NOMO-1 (cell line): ENCODE measurements around the gene GYPC.
"Not testable (repeated sequence)": the region's sequence is repeated elsewhere in the genome, so short reads cannot be mapped to it uniquely, and the experiment has no call there.

Experiments
- DNase-seq, 2 experiments: peaks; one replicate each; lab custom pipeline; 2025; ENCODE audit not compliant: unreplicated experiment in 2 of 2; lab: John Stamatoyannopoulos, UW

Gene GYPC

GRCh38 chr2:126665483-126665882 lies 9.5 kb downstream of the GYPC start:
- no peak for DNase-seq

GRCh38 chr2:126668254-126668653 lies 12.3 kb downstream of the GYPC start:
- DNase-seq = no peak

- no peak for DNase-seq
Observed at GRCh38 chr2:126669772-126670171, 13.8 kb downstream of the GYPC start.

DNA sequence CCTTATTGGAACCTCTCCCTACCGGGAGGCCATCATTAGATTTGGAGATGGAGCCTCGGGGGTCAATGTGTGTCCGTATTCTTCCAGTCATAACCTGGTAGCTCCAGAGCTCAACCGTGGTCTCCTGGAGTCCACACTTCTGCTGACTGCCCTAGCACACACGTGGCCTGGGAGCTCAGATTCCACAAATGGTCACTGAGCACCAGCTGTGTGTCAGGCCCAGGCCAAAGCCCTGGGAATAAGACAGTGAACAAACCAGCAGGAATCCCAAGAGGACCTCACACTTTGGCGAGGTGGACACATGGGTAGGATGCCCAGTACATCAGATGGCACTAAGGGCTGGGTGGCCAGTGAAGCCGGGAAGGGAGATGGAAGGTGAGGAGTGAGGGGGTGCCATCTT lies 15.5 kb downstream of the GYPC start:
- no peak for DNase-seq

GRCh38 chr2:126672980-126673605 lies 17.1 kb downstream of the GYPC start:
- no peak for DNase-seq

DNA sequence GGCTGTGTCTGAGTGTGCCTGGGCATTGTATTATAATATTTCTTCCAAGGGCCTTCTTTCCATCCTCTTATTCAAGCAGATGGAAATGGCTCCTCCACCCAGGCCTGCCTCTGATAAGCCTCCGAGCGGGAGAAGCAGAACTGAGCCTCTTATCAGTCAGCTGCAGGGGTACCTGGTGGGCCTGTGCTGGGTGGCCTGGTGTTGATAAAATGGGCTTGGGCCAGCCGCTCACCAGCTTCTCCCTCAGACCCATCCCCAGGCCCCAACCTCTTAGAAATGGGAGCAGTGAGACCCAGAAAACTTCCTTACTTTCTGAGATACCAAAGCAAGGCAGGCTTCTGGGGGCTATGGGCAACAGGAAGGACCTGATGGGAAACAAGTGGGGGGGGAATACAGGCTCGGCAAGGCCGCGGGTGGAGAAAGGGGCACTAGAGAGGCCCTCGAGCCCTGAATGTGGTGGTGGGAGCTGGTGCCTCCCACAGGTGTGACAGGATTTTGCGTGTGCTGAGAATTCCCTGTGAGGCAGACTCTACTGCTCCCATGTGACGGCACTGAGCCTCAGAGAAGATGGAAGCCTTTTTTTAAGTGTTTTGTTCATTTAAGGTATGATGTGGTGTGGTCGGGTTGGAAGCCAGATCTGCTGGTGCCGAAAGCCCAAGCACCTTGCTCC lies 18.3 kb downstream of the GYPC start:
- DNase-seq = no peak

- no peak for DNase-seq
Observed at GRCh38 chr2:126675637-126676036, 19.7 kb downstream of the GYPC start.

DNA sequence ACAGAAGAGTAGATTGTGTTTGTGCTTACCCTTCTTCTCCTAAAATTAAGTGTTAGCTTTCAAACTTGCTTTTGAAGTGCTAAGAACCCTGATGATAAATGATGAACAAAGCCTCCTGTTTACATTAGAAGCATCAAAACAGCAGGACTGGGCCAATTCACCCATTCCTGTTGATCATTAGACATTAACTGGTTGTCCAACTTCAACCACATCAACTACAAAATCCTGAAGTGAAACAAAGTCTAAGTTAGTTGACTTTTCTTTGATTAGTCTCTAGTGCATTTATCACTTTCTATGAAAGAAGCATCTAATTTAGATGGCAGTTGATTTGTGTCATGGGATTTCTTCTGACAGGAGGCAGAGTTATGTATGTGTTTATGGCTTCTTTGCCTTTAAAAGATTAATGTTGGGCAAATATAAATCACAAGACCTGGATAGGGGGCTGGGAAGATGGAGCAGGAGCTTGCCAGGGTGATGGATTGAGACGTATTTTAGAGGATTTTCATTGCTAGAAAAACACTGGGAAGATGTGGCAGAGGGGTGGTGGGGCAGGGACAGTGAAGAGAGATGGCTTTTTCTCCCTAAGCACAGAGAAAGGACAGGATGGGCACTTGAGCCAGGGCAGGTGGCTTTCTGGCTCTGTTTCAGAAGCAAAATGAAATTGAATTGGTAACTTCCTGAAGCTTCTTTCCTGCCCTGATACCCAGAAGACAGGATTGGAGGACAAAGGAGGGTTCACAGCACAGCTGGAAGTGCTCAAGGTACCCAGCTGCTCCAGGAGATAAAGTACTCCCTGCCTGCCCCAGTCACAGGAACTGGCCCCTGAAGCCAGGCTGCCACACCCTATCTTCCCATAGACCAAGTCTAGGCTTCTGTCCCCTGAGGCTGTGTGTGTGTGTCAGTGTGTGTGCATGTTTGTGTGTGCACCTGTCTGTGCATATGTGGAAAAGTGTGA lies 20.5 kb downstream of the GYPC start:
- no peak for DNase-seq

- no peak for DNase-seq
Observed at GRCh38 chr2:126677176-126677538, 21.2 kb downstream of the GYPC start.

DNA sequence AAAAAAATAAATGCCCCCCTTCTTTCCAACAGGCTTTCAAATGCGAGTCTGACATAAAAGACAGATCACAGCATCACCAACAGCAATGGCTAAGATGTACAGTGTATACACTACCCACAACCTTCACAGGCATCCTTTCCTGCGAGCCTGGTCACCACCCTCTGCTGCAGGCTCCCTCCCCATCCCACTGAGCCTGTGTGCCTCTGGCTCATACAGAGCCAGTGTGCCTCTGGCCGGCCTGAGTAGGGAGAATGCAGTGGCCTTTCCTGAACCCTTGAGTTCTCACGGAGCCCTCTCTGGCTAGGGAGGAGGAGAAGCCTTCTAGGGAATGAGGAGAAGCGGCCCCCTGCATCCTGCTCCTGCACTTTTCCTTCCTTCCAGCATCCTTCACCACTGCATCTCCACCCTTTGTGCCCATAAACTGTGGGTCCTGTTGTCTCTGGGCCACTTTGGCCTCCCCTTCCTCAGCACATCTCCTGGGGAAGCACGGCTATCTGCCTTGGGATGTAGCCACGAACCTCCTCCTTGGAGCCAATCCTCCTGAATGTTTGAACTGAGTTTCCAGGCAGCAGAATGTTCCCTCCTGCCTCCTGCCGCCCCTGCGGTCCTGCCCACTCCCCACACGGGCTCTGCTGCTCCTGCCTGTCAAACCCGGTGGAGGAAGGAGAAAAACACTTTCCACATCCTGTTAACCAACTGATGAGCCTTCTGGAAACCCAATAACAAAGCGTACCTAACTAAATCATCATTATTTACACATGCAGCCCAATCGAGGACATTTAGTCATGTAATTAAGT lies 22.5 kb downstream of the GYPC start:
- DNase-seq = no peak

DNA sequence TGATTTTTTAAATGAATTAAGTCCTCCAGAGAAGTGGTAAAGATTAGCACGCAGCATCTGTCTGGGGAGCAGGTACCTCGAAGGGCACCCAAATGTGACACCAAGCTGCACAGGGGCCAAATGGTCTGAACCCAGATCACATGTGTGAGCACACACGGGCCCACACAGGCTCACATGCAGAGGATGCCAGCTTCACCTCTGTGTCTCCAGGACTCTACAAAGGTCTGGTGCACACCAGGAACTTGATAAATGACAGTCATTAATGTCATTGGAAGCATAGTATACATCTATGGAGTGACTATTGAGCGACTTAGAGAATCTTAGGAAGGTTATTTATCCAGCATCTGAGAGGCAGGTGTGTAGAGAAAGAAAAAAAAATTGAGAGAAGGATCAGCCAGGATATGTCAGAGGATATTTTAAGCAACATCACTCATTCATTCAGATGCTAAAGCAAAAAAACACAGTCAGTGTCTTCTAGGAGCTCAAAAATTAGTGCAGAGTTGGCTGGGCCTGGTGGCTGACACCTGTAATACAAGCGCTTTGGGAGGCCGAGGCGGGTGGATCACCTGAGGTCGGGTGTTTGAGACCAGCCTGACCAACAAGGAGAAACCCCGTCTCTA lies 23.2 kb downstream of the GYPC start:
- DNase-seq = no peak

GRCh38 chr2:126681505-126681904 lies 25.5 kb downstream of the GYPC start:
- no peak for DNase-seq

DNA sequence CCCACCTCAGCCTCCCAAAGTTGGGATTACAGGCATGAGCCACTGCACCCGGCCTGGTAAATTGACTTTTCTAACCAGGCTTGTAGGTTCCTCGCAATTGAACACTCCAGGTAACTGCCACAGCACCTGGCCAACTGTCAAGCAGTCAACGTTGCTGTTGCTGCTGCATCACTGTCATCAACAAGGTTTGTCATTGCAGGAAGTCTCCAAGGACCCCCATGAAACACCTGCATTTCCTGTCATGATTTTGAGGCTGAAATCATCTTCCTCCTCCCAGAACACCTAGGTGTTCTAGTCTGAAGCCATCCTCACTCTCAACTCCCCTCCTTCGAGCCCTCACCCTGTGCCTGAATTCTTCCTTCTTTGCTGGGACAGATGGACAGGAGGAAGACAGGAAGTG lies 29.7 kb downstream of the GYPC start:
- no peak for DNase-seq

- DNase-seq = no peak
Observed at GRCh38 chr2:126686286-126686685, 30.3 kb downstream of the GYPC start.

GRCh38 chr2:126686841-126687485 lies 31.0 kb downstream of the GYPC start:
- DNase-seq = no peak

DNA sequence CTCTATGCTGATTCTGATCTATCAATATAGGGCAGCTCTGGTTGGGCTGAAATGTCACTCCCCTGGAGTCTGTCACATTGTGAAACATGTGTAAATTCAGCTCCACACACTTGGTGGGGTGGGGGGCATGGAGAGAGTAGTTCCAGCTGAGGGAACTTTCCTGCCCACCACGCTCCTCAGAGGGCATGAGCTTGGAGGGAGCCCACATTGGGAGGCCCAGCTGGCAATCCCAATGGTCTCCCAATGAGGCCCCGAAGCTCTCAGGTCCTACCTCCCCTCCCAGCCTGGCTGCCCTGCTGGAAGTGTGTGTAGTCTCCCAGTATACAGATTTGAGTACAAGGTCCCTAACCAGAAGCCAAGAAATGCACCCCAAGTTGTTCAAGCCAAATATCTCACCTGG lies 31.5 kb downstream of the GYPC start:
- no peak for DNase-seq

- DNase-seq = not testable (repeated sequence)
Observed at GRCh38 chr2:126688594-126688993, 32.6 kb downstream of the GYPC start.

DNA sequence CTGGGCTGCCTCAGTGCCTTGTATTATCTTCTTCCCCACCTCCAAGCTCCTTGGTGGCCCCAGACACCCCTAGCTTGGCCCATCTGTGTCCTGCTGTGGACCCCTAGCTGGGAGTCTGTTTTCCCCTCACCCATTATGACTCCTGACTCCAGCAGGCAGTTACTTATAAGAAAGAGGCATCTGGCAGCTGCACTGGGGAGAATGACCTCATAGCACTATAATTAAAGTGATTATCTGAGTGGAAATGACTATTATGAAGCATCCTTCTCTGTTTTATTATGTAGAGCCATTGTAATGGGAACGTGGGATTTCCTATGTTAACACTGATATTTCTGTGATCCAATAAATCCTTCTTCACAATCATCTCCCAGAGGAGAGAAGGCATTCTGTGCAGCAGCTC lies 36.3 kb downstream of the GYPC start:
- DNase-seq = not testable (repeated sequence)

GRCh38 chr2:126692934-126693592 lies 37.1 kb downstream of the GYPC start:
- DNase-seq = not testable (repeated sequence)
